HepG2 (cell line): ENCODE measurements around the gene GNAI2. TPM values are rescaled to one million over a fixed set of nuclear protein-coding genes. Genes with fewer than 3 reads are reported as not detected.

Experiments
- MTA1 ChIP-seq: sonication (generic); formaldehyde crosslinking; IDR thresholded peaks from 2 replicates; pipeline ENCODE4 v1.4.0; 2020; ENCODE audit warnings: missing genetic modification reagents, mild to moderate bottlenecking, borderline replicate concordance
- RBFOX2 ChIP-seq: fragments of 200-400 bp; formaldehyde crosslinking; IDR thresholded peaks from 2 replicates; pipeline ENCODE4 v1.6.1; 2017; ENCODE audit warnings: low read depth, mild to moderate bottlenecking, low read length
- ZBTB40 ChIP-seq, 2 experiments: fragments of 450-650 bp in 1 of 2; sonication (generic) in 1 of 2; formaldehyde crosslinking in 1 of 2; IDR thresholded peaks; 2 replicates each; pipeline versions ENCODE4 v1.6.1 to v1.8.0; 2016 to 2022; ENCODE audit warnings: antibody characterized with exemption in 1 of 2, mild to moderate bottlenecking in 1 of 2, missing genetic modification reagents in 1 of 2
- ZNF225 ChIP-seq: sonication (generic); formaldehyde crosslinking; IDR thresholded peaks from 2 replicates; pipeline ENCODE4 v1.4.0; 2020; ENCODE audit warnings: mild to moderate bottlenecking, missing genetic modification reagents
- polyA plus RNA-seq, 8 experiments: library from polyadenylated mRNA; depleted of rRNA in 3 of 8; stranded (reverse) in 7 of 8; unstranded in 1 of 8; fragments of >200 nt; fragmentation: Illumina TruSeq in 4 of 8; extraction: Trizol in 4 of 8; gene quantifications; 2 replicates each; pipeline versions ENCODE4 v1.2.1 to v1.2.3, GENCODE V29; 2011 to 2016; ENCODE audit warnings: low read depth in 4 of 8, missing spikeins in 1 of 8, mixed read lengths in 1 of 8; ENCODE audit not compliant: insufficient read depth in 1 of 8
- total RNA-seq, 5 experiments: library from RNA; depleted of rRNA; stranded (reverse); fragments of >200 nt; fragmentation: Illumina TruSeq; extraction: Trizol; gene quantifications; 2 replicates each; pipeline ENCODE4 v1.2.3, GENCODE V29; 2016; ENCODE audit warnings: low read depth in 1 of 5

Gene GNAI2
- total and polyA plus RNA-seq, 2 of the 13 experiments (the other 11 are each of a cell fraction or from before 2014, with no cell fraction given): 51.1 to 66.2 TPM

GRCh38 chr3:50213373-50213772 is 22.6 kb upstream of the GNAI2 start (continued):
- no peak for TF ChIP-seq ZBTB40 (IDR thresholded peaks at IDR 0.05)
- 0 out of 2 replicates have a peak, but pooled peaks have one; percentile 3 for TF ChIP-seq ZBTB40 (CRISPR knock-in tag; IDR thresholded peaks at IDR 0.05)
- no peak for TF ChIP-seq MTA1
- no peak for TF ChIP-seq ZNF225
- peak; percentile 64; the same call in 1 of the 2 replicates for TF ChIP-seq RBFOX2
